Sigmoid colon (tissue), 4 donors: ENCODE data around the gene GPA33.

ENCODE experiments used
- EP300 ChIP-seq, 4 donors: sonication (generic); formaldehyde crosslinking; IDR thresholded peaks; one replicate each; pipeline ENCODE4 v1.6.1; 2017; ENCODE audit warnings: antibody characterized with exemption in 4 of 4
- POLR2A ChIP-seq, 2 donors: fragments of 450-650 bp; IDR thresholded peaks; one replicate each; pipeline ENCODE4 v1.6.1; 2016; ENCODE audit warnings: antibody characterized with exemption in 2 of 2, mild to moderate bottlenecking in 2 of 2, moderate library complexity in 2 of 2
- POLR2AphosphoS5 ChIP-seq, 4 donors: sonication (generic); formaldehyde crosslinking; IDR thresholded peaks; one replicate each; pipeline ENCODE4 v1.6.1; 2017; ENCODE audit warnings: antibody characterized with exemption in 4 of 4
- TF ChIP-seq, protein P1 (sequence below), 4 experiments: fragments of 450-650 bp in 3 of 4; fragments of 200-600 bp in 1 of 4; IDR thresholded peaks; one replicate each; pipeline ENCODE4 v1.5.1; 2016 to 2019; ENCODE audit warnings: antibody characterized with exemption in 4 of 4, mild to moderate bottlenecking in 3 of 4, moderate library complexity in 2 of 4

GRCh38 chr1:167104256-167104633 lies 14.1 kb upstream of the GPA33 start:
- TF ChIP-seq, protein P1, sequence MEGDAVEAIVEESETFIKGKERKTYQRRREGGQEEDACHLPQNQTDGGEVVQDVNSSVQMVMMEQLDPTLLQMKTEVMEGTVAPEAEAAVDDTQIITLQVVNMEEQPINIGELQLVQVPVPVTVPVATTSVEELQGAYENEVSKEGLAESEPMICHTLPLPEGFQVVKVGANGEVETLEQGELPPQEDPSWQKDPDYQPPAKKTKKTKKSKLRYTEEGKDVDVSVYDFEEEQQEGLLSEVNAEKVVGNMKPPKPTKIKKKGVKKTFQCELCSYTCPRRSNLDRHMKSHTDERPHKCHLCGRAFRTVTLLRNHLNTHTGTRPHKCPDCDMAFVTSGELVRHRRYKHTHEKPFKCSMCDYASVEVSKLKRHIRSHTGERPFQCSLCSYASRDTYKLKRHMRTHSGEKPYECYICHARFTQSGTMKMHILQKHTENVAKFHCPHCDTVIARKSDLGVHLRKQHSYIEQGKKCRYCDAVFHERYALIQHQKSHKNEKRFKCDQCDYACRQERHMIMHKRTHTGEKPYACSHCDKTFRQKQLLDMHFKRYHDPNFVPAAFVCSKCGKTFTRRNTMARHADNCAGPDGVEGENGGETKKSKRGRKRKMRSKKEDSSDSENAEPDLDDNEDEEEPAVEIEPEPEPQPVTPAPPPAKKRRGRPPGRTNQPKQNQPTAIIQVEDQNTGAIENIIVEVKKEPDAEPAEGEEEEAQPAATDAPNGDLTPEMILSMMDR (IDR thresholded peaks at IDR 0.05), result no peak
- TF ChIP-seq POLR2A (IDR thresholded peaks at IDR 0.05), result no peak
- no peak for TF ChIP-seq EP300 (IDR thresholded peaks at IDR 0.05)
- no peak for TF ChIP-seq POLR2AphosphoS5 (IDR thresholded peaks at IDR 0.05)
